Measurements from ENCODE around the gene TRPM6. TPM values are rescaled to one million over a fixed set of nuclear protein-coding genes. Genes with fewer than 3 reads are reported as not detected.

TRPM6 gene
- total RNA-seq, 1 experiment from 2014 or later = not detected

DNA sequence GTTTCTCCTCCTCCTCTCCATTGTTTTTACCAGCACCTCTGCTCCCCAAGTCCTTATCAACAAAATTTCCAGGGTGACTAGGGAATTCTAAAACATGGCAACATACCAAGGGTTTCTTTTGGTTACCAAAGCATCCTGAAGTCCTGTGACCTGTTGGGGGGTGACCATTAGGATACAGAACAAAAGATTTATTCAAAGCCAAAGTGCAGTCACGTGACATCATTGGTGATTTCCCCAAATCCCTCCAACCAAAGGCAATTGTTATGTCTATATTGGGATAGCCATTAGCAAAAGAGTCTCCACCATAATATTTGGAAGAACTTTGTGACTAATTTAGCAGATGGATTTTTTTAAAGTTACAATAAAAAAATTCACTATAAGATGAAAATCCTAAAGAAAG lies 168.4 kb downstream of the TRPM6 start:
- TF ChIP-seq, protein P1, sequence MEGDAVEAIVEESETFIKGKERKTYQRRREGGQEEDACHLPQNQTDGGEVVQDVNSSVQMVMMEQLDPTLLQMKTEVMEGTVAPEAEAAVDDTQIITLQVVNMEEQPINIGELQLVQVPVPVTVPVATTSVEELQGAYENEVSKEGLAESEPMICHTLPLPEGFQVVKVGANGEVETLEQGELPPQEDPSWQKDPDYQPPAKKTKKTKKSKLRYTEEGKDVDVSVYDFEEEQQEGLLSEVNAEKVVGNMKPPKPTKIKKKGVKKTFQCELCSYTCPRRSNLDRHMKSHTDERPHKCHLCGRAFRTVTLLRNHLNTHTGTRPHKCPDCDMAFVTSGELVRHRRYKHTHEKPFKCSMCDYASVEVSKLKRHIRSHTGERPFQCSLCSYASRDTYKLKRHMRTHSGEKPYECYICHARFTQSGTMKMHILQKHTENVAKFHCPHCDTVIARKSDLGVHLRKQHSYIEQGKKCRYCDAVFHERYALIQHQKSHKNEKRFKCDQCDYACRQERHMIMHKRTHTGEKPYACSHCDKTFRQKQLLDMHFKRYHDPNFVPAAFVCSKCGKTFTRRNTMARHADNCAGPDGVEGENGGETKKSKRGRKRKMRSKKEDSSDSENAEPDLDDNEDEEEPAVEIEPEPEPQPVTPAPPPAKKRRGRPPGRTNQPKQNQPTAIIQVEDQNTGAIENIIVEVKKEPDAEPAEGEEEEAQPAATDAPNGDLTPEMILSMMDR (conservative IDR thresholded peaks at IDR 0.05; ENCODE audit: low read depth, low read length) = no peak
- TF ChIP-seq EZH2 (IDR thresholded peaks at IDR 0.05; ENCODE audit: low read length, unreplicated experiment) (no peak), EZH2phosphoT487 (IDR thresholded peaks at IDR 0.05; ENCODE audit: borderline replicate concordance, low read length) (no peak)
- H3K27me3 ChIP-seq (ENCODE audit: low read length) = 0 out of 2 replicates have a peak, but pooled peaks cover 4% of the 10 kb centered on the region
- CTCF ChIA-PET = no interaction called here
- no peaks in the 10 kb centered on the region for H3K9me3 ChIP-seq (ENCODE audit: low read length)
- no peak overlapping the region for H3K4me3 ChIP-seq (ENCODE audit: low read length)
- no peak overlapping the region for H2AFZ ChIP-seq (ENCODE audit: low read length)
- POLR2A ChIA-PET (ENCODE audit: unreplicated experiment) = no interaction called here
- H3K9ac ChIP-seq (ENCODE audit: low read length) = no peak overlapping the region
- no peak overlapping the region for H3K27ac ChIP-seq (ENCODE audit: low read length)
- intact Hi-C loops (cut with micrococcal nuclease) = no loop called here
- H3K9me2 ChIP-seq (replicated peaks; ENCODE audit: low read length) = no peaks in the 10 kb centered on the region
- ATAC-seq (no peak), DNase-seq (no peak)
- no peak overlapping the region for H3K4me2 ChIP-seq (ENCODE audit: low read length)
- no peaks in the 10 kb centered on the region for H3K4me1 ChIP-seq (ENCODE audit: insufficient read depth, low read length)
- H3K36me3 ChIP-seq (ENCODE audit: low read depth, low read length) = no peaks in the 10 kb centered on the region
- no peaks in the 10 kb centered on the region for H4K20me1 ChIP-seq (ENCODE audit: low read length)
- no peaks in the 10 kb centered on the region for H3K79me2 ChIP-seq (ENCODE audit: low read length)
- no TSS peak for BruUV-seq (replicated peaks)
- no peaks in the 10 kb centered on the region for H3F3A ChIP-seq (ENCODE audit: low read length, unreplicated experiment)

DNA sequence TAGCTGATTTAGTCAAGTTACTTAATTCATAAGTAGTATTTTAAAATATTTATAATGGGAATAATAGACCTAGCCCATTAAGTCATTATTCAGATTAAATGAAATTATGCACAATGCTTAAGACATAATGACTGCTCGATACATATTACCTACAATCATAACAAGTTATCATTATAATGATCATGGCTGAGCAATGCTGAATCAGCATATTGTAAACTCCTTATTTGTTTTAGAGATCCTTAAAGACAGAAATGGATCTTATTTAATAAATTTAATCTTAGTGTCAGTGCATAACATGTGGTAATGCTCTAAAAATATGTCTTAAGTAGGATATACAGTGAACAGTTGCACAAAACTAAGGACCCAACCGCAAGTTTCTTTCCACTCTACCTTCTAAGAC lies 169.0 kb downstream of the TRPM6 start:
- Histone ChIP-seq H3K79me2 (ENCODE audit: low read length) (no peaks in the 10 kb centered on the region), H3K4me1 (ENCODE audit: insufficient read depth, low read length) (no peaks in the 10 kb centered on the region), H3K27ac (ENCODE audit: low read length) (no peak overlapping the region), H3K9me3 (ENCODE audit: low read length) (no peaks in the 10 kb centered on the region), H4K20me1 (ENCODE audit: low read length) (no peaks in the 10 kb centered on the region), H3K4me2 (ENCODE audit: low read length) (no peak overlapping the region), H3K9me2 (replicated peaks; ENCODE audit: low read length) (no peaks in the 10 kb centered on the region), H3K36me3 (ENCODE audit: low read depth, low read length) (no peaks in the 10 kb centered on the region), H3K27me3 (ENCODE audit: low read length) (0 out of 2 replicates have a peak, but pooled peaks cover 4% of the 10 kb centered on the region), H3K9ac (ENCODE audit: low read length) (no peak overlapping the region), H3F3A (ENCODE audit: low read length, unreplicated experiment) (no peaks in the 10 kb centered on the region), H3K4me3 (ENCODE audit: low read length) (no peak overlapping the region), H2AFZ (ENCODE audit: low read length) (no peak overlapping the region)
- DNase-seq (no peak), ATAC-seq (no peak)
- TF ChIP-seq EZH2phosphoT487 (IDR thresholded peaks at IDR 0.05; ENCODE audit: borderline replicate concordance, low read length) (no peak), EZH2 (IDR thresholded peaks at IDR 0.05; ENCODE audit: low read length, unreplicated experiment) (no peak)
- TF ChIP-seq, protein P1 (conservative IDR thresholded peaks at IDR 0.05; ENCODE audit: low read depth, low read length) = no peak
- intact Hi-C loops (cut with micrococcal nuclease) = no loop called here
- CTCF ChIA-PET = no interaction called here
- POLR2A ChIA-PET (ENCODE audit: unreplicated experiment) = no interaction called here
- no TSS peak for BruUV-seq (replicated peaks)

- POLR2A ChIA-PET (ENCODE audit: unreplicated experiment) = no interaction called here
- Histone ChIP-seq H3K9me3 (ENCODE audit: low read length) (no peaks in the 10 kb centered on the region), H2AFZ (ENCODE audit: low read length) (no peak overlapping the region), H3F3A (ENCODE audit: low read length, unreplicated experiment) (no peaks in the 10 kb centered on the region), H3K9ac (ENCODE audit: low read length) (no peak overlapping the region), H3K4me2 (ENCODE audit: low read length) (no peak overlapping the region), H3K27me3 (ENCODE audit: low read length) (no peaks in the 10 kb centered on the region), H3K4me3 (ENCODE audit: low read length) (no peak overlapping the region), H4K20me1 (ENCODE audit: low read length) (no peaks in the 10 kb centered on the region), H3K4me1 (ENCODE audit: insufficient read depth, low read length) (no peaks in the 10 kb centered on the region), H3K9me2 (replicated peaks; ENCODE audit: low read length) (no peaks in the 10 kb centered on the region), H3K79me2 (ENCODE audit: low read length) (no peaks in the 10 kb centered on the region), H3K27ac (ENCODE audit: low read length) (no peak overlapping the region), H3K36me3 (ENCODE audit: low read depth, low read length) (no peaks in the 10 kb centered on the region)
- intact Hi-C loops (cut with micrococcal nuclease) = no loop called here
- no peak for ATAC-seq
- no peak for DNase-seq
- no peak for TF ChIP-seq EZH2phosphoT487 (IDR thresholded peaks at IDR 0.05; ENCODE audit: borderline replicate concordance, low read length)
- TF ChIP-seq, protein P1 (conservative IDR thresholded peaks at IDR 0.05; ENCODE audit: low read depth, low read length) = no peak
- no peak for TF ChIP-seq EZH2 (IDR thresholded peaks at IDR 0.05; ENCODE audit: low read length, unreplicated experiment)
- CTCF ChIA-PET = no interaction called here
- BruUV-seq (replicated peaks) = no TSS peak
These were observed 176.4 kb downstream of the TRPM6 start for GRCh38 chr9:74711341-74711740.

All from PC-3 (cell line).